ENCODE data around the gene ADCK1.
A peak's percentile ranks its signal among the peaks of the same experiment; 100 is the strongest.
"Not testable (repeated sequence)": the region's sequence is repeated elsewhere in the genome, so short reads cannot be mapped to it uniquely, and the experiment has no call there.

ADCK1 gene

DNA sequence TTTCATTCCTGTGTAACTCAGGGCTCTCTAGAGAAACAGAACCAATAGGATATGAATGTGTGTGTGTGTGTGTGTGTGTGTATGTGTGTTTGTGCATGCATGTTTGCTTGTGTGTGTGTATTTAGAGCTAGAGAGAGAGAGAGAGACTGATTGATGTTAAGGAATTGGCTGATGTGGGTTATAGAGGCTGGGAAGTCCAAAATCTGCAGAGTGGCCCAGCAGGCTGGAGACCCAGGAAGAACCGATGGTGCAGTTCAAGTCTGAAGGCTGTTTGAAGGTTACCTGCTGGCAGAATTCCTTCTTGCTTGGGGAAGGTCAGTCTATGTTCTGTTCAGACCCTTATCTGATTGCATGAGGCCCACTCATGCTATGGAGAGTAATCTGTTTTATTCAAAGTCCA lies 64.7 kb downstream of the ADCK1 start:
- no peak for DNase-seq (ENCODE audit: low read depth)

DNA sequence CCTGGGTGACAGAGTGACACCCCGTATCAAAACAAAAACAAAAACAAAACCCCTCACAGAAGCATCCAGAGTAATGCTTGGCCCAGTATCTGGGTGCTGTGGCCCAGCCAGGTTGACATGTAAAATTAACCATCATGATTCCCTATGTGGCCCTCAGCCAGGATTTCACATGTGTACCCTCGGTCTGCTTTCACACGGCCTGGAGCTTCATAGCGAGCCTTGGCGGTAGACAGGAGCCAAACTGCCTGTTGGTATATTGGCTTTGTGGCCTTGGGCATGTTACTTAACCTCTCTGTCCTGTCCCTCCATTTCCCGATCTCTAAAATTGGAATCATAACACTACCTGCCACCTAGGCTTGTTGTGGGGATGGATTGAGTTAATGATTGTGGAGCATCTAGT lies 65.5 kb downstream of the ADCK1 start:
- DNase-seq (ENCODE audit: low read depth): no peak

DNA sequence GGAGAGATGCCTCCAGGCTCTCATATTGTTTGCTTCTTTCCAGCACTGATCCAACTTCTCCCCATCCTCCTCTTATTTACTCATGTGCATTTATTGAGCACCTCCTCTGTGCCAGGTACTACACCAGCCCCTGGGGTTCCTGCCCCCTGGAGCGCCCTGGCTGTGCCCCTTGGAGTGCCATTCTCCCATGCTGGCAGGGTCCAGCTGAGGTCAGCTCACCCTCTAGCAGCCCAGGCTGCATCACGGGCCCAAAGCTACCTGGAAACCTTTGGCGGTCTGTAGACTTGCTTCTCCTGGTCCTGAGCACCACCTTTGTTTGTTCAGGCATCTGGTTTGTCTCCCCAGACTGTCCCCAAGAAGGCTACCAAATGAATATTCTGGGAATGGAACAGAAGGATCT lies 67.0 kb downstream of the ADCK1 start:
- DNase-seq (ENCODE audit: low read depth): no peak

DNA sequence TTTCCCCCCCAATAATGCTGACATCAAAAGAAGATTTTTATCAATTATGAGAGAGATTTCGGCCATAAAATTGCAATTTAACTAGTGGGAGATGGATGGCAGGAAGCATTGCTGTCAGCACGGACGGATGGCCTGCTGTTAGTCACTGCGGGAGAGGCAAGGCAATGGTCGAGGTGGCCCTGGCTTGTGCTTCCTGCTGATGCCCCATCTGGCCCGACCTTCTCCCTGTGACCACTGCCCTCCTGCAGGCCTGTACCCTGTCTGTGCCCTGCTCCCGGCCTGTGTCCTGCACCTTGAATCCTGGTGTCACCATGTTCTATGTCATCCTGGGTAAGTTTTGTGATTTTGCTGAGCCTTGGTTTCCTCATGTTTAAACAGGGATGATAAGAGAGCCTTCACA lies 67.6 kb downstream of the ADCK1 start:
- DNase-seq (ENCODE audit: low read depth): no peak

DNA sequence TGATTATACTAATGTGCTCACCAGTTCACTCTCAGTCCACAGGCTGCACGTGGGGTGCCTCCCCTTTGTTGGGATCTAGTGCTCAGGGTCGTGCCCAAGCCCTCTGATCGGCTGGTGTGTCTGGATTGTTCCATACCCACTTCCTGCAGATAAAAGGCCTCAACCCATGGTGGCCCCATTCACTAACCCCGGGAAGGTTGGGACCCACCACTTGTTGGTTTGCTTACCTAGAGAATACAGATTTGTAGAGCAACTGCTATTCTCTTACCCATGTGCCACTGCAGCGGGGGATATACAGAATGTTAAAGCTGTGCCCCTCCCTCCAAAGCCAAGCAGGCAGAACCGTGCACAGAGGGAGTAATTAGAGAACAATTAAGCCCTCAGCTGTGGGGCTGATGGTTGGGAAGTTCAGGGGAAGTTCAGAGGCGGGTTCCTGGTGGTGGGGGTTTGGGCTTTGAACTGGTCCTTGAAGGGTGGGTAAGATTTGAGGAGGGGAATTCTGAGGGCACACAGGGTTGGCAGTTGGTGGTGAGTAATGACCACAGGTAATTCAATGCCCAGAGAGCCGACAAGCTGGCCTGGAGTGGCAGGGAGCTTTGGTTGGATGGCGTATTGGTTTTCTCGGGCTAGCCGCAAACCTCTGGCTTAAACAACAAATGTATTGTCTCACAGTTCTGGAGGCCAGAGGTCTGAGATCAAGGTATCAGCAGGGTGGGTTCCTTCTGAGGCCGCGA lies 68.8 kb downstream of the ADCK1 start:
- no peak for DNase-seq (ENCODE audit: low read depth)

DNA sequence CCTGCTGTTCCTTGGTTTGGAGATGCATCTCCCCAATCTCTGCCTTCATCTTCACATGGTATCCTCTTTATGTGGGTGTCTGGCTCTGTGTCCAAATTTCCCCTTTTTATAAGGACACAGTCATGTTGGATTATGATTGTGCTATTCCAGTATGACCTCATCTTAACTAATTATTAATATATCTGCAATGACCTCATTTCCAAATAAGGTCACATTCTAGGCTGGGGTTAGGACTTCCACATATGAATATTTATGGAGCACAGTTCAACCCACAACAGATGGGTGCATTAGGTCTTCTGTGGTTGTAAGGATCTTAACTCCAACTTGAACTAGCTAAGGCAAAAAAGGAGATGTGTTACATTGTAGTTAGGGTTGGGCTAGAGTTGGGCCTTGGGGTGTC lies 69.4 kb downstream of the ADCK1 start:
- no peak for DNase-seq (ENCODE audit: low read depth)

DNA sequence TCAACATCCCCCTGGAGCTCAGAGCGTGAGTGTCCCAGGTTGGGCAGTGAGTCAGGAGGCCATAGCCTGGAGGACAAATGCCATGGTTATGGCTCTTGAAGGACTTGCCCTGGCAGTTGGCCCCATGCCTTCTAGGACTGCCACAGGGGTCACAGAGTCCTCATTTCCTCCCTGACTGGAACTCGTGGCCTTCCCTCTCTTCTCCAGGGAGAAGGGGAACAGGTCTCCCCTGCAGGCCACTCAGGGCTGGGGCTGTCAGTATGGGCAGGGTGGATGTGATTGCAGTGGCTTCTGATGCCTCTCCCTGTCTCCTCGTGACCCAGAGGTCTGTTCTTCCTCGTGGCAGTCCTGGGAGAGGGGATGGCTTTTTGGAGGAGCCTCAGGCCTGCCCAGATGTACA lies 70.7 kb downstream of the ADCK1 start:
- no peak for DNase-seq (ENCODE audit: low read depth)

DNA sequence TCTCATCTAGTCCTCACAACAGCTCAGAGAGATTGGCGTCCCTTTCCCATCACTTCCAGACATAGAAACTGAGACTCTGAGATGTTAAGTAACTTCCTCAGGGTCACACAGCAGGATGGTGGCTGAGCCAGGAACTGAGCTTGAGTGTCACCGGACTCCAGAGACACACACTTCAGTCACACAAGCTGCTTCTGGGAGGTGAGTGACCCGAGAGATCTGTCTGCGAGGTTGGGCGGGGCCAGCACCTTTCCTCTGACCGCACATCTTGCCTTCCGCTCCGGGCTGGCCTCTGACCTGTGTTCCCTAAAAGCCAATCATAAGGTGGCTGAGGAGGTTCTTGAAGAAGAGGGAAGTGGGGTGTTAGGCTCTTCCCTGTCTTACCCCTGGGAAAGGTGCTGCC lies 72.2 kb downstream of the ADCK1 start:
- no peak for DNase-seq (ENCODE audit: low read depth)

DNA sequence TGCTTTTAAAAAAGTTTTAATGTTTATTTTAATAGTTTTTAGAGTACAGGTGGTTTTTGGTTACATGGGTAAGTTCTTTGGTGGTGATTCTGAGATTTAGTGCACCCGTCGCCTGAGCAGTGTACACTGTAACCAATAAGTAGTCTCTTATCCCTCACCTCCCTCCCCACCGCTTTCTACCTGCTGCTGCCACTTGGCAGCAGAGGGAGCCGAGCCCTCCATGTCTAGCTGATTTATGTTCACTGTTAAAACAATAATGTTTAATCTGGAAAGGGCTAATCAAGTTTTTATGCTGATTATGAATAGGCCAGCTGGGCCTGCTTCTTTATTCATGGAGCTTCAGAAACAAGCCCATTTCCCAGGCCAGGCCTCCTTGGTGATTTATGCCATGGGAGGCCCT lies 73.1 kb downstream of the ADCK1 start:
- no peak for DNase-seq (ENCODE audit: low read depth)

DNA sequence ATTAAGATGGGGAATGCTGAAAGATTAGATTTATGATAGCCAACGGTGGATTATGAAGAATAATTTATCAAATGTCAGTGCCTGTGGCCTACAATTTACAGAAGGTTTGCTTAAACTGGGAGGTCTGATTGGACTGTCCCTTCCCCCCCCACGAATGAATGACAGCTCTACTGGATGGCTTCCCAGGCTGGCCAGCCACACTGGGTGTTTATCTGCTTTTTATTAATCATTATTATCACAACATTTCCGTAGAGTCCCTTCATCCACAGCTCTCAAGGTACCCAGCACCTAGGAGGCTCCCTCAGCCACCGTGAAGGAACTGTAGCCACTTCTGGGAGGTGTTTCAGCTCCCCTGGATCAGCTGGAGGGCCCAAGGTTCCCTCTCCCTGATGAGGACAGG lies 78.9 kb downstream of the ADCK1 start:
- no peak for DNase-seq (ENCODE audit: low read depth)

DNA sequence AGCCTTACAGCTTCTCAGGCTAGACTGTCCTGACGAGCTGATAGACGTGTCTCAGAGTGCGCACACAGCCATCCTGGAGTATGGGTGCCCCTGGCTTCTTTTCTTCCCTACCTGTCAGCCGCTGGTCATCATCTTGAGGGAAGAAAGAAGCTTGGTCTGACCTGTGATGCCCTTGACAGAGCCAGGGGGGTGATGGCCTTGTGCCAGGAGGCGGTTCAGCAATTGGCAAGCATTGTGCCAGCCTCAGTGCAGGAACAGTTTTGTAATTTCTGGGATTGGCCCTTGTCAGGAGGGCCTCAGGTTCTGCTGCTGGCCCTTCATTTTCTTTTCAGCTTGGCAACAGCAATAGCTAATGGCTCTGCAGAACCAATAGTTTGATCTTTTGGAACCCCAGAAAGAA lies 80.1 kb downstream of the ADCK1 start:
- DNase-seq (ENCODE audit: low read depth): no peak

DNA sequence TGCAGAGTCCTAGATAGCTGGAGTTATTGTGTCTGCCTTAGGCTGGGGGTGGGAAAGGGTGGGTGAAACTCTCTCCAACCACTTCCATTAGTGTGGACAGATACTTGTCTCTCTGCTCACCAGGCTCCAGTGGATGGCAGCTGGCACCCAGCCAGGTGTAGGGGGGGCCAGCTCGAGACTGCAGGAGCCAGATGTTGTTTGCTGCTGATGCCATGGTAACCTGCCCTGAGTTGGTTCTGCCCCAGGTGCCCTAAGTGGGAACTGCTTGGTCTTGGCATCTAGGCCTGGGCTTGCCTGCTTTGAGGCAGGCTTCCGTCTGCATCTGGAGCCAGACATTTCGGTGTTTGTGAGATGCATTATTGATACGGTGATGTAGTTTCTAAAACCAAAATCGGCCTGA lies 82.2 kb downstream of the ADCK1 start:
- no peak for DNase-seq (ENCODE audit: low read depth)

DNA sequence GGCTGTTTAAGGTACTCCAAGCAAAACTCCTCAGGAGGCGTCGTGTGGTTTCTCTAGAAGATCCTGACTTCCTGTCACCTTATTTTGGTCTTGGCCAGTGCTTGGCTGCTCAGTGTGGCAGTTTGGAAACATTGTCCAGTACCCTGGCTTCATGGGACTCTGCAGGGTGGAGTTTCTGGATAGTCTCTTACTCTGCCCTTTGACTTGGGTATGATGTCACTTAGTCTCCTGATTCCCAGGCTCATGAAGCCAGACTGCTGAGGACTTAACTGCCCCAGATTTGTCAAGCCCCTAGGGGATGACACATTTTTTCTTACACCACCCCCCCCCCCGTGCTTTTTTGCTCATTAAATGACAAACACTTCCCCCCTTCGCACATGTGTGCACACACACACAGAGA lies 82.7 kb downstream of the ADCK1 start:
- no peak for DNase-seq (ENCODE audit: low read depth)

DNA sequence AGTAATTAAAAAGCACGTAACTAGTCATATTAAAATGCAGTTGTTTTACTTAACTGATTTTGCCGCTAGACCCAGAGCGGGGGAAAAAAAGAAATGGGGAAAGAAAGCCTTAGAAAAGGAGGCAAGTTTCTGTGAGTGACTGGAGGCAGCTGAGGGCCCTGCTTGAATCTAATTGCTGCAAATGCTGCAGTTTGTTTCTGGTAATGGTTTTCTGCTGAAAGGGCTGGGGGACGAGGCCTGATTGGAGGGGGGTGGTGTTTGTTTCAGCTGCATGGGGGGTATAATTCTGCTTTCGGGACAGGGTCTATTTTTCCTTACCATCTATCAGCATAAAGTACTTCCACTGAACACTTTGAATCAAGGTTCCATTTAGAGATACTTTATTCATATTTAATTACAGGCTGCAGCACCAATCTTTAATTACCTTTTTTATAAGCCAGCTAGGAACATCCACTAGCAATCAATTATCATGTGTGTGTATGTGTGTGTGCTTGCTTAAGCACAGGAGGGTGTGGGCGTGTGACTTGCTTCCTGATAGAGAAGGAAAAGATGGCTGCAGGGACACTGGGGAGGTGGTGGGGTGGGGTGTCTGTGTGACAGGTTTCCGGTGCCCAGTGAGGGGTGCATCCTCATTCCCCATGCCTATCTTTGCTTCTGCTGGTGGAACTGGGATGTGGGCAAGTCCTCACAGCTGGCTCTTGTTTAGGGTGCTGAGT lies 83.4 kb downstream of the ADCK1 start:
- no peak for DNase-seq (ENCODE audit: low read depth)

DNA sequence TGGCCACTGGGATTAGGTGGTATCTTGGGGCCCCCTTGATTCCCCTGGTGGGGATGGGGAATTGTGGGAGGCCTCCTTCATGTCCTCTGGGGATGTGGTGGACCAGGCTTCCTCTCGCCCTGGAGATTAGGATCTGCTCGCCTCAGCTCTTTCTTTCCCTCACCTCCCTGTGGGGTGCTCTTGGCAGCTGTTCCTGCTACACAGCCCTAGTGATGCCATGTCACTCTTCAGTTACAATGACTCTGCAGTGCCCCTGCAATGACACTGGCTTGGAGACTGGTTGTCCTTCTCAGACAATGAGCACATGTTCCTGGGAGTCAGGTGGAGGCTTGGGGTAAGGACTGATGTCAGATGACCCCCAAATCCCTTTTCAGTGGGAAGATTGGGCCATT lies 83.9 kb downstream of the ADCK1 start:
- no peak for DNase-seq (ENCODE audit: low read depth)

DNA sequence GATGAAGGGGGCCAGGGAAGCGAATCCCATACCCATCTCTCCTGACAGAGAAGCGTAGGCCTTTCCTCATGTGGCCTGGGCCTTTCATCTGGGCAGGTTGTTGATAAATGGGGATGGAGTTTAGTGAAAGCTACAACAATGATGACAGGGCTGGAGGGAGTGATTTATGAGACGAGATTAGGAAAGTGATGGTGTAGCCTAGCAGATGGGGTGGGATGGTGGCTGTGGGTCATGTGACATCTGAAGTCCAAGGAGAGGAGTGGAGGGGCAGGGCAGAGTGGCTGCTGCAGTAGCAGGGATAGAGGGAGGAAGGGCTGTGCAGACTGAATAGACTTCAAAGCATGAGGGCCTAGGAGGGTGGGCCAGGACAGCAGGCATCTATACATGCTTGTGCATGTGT lies 85.5 kb downstream of the ADCK1 start:
- DNase-seq (ENCODE audit: low read depth): no peak

DNA sequence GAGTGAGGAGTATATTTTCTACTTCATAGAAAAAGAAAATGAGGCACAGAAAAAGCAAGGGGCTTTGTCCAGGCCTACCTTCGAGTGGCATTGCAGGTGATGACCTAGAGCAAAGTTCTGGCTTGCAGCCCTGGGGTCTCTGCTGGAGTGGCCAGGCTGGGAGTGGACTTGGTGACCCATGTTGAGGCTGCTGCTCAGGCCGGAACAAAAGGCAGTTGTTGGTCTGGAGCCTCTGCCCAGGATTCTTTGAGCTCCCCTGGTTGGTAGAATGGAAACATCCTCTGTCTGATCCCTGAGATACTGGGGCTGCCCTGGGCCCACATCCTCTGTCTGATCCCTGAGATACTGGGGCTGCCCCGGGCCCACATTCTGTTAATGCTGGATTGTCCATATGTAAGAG lies 86.1 kb downstream of the ADCK1 start:
- no peak for DNase-seq (ENCODE audit: low read depth)

DNA sequence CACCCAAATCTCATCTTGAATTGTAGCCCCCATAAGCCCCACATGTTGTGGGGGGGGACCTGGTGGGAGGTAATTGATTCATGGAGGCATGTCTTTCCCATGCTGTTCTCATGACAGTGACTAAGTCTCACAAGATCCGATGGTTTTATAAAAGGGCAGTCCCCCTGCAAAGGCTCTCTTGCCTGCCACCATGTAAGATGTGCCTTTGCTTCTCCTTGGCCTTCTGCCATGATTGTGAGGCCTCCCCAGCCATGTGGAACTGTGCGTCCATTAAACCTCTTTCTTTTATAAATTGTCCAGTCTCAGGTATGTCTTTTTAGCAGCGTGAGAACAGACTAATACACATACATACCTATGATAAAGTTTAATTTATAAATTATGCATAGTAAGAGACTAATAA lies 89.0 kb downstream of the ADCK1 start:
- DNase-seq (ENCODE audit: low read depth): not testable (repeated sequence)

DNA sequence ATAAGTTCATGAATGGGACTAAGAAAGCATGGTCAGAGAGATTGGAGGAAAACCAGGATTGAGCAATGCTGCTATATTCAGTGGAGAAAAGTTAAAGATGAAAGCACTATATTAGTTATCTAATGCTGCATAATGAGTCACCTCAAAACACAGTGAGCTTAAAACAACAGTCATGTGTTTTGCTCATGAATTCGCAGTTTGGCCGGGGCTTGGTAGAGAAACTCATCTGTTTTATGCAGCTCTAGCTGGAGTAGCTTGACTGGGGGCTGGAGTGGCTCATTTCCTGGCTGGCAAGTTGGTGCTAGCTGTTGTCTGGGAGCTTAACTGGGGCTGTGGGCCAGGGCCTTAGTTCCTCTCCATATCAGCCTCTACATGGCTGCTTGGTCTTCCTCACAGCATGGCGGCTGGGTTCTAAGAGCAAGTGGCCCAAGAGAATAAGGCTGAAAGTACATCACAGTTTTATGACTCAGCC lies 90.1 kb downstream of the ADCK1 start:
- peak; percentile 61 for DNase-seq (ENCODE audit: low read depth)

DNA sequence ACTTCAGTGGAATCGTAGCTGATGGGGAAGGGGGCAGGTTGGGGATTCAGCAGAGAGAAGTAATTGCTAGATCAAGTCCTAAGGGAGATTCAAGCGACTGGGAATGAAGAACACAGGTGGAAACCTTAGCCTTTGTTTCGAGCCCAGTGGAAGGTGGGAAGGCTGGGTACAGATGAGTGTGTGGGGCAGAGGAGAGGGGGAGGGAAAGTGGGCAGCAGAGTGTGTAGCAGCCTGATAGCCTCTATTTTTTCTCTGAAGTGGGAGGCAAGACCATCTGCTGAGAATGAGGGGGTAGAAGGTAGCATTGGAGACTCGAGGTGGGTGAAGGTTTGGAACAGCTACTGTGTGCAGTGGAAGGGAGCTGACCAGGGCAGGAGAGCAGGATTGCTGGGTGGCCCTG lies 91.0 kb downstream of the ADCK1 start:
- no peak for DNase-seq (ENCODE audit: low read depth)

DNA sequence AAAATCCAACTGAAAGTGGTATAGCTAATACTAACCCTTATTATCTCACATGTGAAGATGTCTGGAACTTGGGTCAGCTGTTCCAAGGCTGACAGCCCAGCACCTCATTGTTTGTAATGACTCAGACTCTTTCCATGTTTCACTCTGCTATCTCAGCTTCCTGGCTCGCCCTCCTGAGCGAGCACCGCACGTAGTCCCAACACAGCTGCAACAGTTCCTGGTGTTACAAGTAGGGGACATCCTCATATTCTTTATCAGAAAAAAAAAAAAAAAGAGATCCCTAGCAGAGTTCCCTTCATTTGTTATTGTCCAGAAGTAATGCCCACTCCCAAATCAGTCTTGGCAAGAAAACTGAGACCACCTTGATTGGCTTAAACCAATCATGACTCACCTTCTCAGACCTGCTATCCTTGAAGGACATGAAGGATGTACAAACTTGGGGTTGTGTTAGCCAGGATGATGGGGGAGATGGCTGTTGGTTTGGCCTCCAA lies 92.5 kb downstream of the ADCK1 start:
- DNase-seq (ENCODE audit: low read depth): peak; percentile 27

DNA sequence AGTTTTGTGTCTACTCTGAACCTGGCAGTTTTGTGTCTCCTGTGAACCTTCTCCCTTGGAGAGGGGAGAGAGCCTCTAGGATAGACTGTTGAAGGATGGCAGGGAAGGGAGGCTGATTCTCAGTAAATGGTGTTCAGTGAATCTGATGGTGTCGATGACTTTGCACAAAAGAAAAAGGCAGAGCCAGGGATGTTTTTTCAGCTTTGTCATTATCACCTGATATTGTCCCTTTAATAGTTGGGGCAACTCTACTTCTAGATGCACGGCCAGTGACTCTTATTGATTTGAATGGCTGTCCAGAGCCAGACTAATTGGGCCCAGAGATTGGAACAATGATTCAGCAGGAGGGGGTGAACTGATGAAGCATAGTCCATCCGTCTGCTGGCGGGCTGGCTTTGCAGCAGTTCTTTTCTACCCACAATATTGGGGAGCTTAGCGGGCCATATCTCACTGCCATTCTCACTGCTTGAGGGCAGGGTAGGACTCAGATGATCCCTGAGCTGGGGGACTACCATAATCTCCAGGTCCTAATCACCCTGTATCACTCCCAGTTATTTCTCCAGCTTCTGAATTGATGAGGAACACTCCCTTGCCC lies 93.1 kb downstream of the ADCK1 start:
- DNase-seq (ENCODE audit: low read depth): no peak

DNA sequence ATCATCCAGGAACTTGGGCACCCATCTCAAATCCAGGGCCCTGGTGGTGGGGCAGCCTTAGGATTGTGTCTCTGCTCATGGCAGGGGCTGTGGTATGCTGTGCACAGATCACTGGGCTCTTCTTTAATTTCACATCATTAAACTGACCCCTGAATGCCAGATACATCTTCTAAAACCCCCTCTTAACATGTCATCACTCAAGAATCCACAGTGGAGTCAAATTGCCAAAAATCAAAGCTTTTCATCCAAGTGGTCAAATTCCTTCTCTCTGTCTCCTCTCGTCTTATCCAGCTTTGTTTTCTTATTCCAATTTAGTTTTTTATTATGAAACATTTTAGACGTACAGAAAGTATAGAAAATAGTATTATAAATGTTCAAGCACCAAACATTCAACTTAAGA lies 97.5 kb downstream of the ADCK1 start:
- DNase-seq (ENCODE audit: low read depth): no peak

Data from non-pigmented ciliary epithelial cell (primary cell).